D721Med (cell line): ENCODE data around the gene USP48.

Experiments used
- DNase-seq: peaks from one replicate; pipeline ENCODE4 v3.0.0; 2011; ENCODE audit warnings: low spot score; ENCODE audit not compliant: insufficient read length
- FAIRE-seq: peaks from 2 replicates; lab custom pipeline; 2011; peaks lifted over from hg19 to GRCh38; lab: Jason Lieb, UNC
- TF ChIP-seq, protein P1 (sequence below): IDR thresholded peaks from 2 replicates; pipeline ENCODE4 v1.5.1; 2012; ENCODE audit warnings: mild to moderate bottlenecking, control low read depth; ENCODE audit not compliant: insufficient read depth; ENCODE audit errors: missing control alignments

Gene USP48

DNA sequence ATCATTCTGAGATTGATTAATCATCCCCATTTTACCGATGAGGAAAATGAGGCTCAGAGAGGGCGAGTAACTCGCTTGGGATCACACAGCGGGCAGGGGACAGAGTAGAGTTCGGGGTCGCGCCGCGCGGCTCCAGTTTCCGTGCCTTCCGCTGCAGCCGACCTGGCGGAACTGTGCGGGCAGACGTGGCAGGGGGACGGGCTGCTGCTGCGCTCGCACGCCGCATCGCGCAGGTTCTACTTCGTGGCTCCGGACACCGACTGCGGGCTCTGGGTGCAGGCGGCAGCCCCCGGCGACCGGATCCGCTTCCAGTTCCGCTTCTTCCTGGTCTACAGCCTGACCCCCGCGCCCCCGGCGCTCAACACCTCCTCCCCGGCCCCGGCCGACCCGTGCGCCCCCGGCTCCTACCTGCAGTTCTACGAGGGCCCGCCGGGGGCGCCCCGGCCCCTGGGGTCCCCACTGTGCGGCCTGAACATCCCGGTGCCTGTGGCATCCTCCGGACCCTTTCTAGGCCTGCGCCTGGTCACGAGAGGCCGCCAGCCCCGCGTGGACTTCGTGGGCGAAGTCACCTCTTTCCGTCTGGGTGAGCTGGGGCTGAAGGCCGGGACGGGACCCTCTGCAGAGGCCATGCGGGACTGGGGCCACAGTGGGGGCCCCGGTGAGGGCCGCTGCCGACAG is 31.4 kb upstream of the USP48 start:
- TF ChIP-seq, protein P1, sequence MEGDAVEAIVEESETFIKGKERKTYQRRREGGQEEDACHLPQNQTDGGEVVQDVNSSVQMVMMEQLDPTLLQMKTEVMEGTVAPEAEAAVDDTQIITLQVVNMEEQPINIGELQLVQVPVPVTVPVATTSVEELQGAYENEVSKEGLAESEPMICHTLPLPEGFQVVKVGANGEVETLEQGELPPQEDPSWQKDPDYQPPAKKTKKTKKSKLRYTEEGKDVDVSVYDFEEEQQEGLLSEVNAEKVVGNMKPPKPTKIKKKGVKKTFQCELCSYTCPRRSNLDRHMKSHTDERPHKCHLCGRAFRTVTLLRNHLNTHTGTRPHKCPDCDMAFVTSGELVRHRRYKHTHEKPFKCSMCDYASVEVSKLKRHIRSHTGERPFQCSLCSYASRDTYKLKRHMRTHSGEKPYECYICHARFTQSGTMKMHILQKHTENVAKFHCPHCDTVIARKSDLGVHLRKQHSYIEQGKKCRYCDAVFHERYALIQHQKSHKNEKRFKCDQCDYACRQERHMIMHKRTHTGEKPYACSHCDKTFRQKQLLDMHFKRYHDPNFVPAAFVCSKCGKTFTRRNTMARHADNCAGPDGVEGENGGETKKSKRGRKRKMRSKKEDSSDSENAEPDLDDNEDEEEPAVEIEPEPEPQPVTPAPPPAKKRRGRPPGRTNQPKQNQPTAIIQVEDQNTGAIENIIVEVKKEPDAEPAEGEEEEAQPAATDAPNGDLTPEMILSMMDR: peak; percentile 7
- FAIRE-seq (no peak), DNase-seq (no peak)

DNA sequence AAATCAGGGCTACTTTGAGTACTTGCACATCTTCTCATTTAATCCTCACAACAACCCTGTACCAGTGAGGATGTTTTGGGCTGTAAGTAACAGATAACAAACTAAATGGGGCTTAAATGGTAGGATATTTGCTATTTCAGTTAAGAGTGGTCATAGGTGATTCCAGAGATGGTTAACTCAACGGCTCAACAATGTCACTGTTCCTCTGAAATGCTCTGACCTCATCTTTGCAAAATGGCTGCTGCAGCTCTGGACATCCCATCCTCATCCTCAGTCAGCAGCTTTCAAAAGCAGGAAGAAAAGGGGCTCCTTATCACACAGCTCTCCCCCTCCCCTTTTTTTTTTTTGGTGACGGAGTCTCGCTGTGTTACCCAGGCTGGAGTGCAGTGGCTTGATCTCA is 30.6 kb upstream of the USP48 start:
- TF ChIP-seq, protein P1: no peak
- FAIRE-seq: no peak

DNA sequence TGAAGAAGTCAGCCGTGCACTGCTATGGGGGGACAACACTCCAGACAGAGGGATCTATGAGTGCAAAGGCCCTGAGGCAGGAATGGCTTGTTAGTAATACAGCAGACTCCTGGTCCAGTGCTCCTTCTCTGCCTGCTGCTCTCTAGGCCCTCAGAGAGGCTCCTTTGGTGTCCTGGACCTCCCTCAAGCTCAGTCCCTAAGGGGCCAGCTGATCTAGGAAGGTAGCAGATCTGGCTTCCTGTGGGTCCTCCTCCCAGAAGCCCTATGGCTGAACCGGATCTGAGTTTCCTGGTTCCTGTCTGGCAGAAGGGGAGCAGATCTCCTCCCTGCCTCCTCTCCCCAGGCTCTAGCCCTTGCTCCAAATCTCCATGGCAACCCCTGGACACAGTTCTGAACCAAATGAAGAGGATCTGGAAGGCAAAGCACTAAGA is 28.9 kb upstream of the USP48 start, which contains the start of gene LDLRAD2:
Gene LDLRAD2 (plus strand): TSS at position 391 of the 431 bp plus-strand sequence. CDS start 187 bp downstream, outside the sequence.
- TF ChIP-seq, protein P1: no peak
- FAIRE-seq (no peak), DNase-seq (no peak)

More for the DNA sequence above, 30.6 kb upstream of the USP48 start:
- DNase-seq: no peak

DNA sequence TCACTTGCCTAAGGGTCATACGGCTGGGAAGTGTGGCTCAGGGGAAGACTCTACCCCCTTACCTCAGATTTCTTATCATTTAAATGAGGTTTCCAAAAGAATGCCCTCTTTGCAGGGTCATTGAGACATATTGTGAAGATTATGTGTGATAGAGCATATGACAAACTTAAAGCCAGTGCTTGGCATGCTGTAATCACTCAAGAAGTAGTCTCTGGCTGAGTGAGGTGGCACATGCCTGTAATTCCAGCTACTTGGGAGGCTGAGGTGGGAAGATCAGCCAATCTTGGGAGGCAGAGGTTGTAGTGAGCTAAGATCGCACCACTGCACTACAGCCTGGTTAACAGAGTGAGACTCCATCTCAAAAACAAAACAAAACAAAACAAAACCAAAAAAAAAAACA is 21.6 kb upstream of the USP48 start:
- TF ChIP-seq, protein P1: no peak
- DNase-seq (no peak), FAIRE-seq (no peak)

DNA sequence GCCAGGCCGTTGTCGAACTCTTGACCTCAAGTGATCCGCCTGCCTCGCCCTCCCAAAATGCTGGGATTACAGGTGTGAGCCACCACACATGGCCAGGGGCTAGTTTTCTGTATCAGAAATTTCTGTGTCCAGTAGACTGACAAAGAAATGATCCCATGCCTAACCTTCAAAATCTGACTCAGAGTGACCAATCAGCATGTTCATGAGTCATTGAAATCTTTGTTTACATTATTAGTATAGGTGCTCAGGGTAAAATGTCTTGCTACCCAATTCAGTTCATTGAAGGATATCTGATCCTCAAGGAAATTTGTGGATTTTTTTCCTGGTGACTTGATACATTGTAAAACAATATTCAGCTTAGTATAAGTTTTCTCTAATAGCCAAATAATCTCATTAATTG is 18.2 kb upstream of the USP48 start:
- FAIRE-seq (no peak), DNase-seq (no peak)
- TF ChIP-seq, protein P1: no peak

DNA sequence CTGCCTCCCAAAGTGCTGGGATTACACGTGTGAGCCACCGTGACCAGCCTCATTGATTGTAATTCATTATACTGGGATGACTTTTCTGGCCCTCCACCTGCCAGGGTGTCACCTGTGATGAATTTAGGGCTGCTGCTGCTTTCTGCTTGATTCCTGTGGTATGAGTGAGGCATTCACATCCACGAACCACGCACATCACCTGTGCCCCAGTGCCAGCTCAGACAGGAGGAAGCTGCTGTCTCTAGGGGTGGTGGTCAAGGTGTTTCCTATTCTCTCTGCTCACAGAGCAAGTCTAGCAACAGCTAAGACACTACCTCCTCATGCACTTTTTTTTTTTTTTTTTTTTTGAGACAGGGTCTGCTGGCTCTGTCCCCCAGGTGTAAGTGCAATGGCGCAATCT is 16.8 kb upstream of the USP48 start:
- no peak for FAIRE-seq
- TF ChIP-seq, protein P1: no peak
- DNase-seq: no peak

DNA sequence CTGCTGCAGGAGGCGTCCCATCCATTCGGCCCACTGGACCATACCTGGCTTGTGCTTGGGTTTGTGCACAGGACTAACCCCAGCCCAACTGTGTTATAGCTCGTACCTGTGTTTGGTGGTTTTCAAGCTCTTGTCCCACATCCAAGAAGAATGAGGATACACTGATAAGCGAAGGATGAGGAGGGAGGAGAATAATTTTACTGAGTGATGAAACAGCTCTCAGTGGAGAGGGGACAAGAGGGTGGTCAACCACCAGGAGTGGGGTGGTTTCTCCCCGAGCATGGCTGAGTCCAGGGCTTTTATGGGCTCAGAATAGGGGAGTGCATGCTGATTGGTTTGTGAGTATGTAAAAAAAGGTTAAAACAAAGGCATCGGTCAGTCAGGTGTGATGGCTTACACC is 12.1 kb upstream of the USP48 start:
- TF ChIP-seq, protein P1: no peak
- no peak for FAIRE-seq
- no peak for DNase-seq
